GM12878 (cell line): ENCODE results near the gene PRPSAP2.

Source experiments
- EGR1 ChIP-seq, 2 experiments: IDR thresholded peaks; 1 replicate in 1 of 2; 2 replicates in 1 of 2; pipeline ENCODE4 v1.6.1; 2011 to 2012; ENCODE audit warnings: low read depth in 2 of 2, low read length in 2 of 2, borderline replicate concordance in 1 of 2, mild to moderate bottlenecking in 1 of 2, moderate library complexity in 1 of 2
- EP300 ChIP-seq, 2 experiments: fragments of 150-350 bp in 1 of 2; IDR thresholded peaks; 2 replicates each; pipeline ENCODE4 v1.6.1; 2011 to 2012; ENCODE audit warnings: low read depth in 2 of 2, low read length in 2 of 2, borderline replicate concordance in 1 of 2, improper control_type of control experiment in 1 of 2, inconsistent platforms in 1 of 2; ENCODE audit not compliant: control insufficient read depth in 1 of 2
- RAD21 ChIP-seq: IDR thresholded peaks from 2 replicates; pipeline ENCODE4 v1.6.1; 2011; ENCODE audit warnings: mild to moderate bottlenecking, low read depth, low read length, moderate library complexity; ENCODE audit not compliant: insufficient read depth
- SP1 ChIP-seq: IDR thresholded peaks from one replicate; pipeline ENCODE4 v1.6.1; 2011; ENCODE audit warnings: low read depth, low read length
- TAF1 ChIP-seq: IDR thresholded peaks from 2 replicates; pipeline ENCODE4 v1.6.1; 2011; ENCODE audit warnings: mild to moderate bottlenecking, low read depth, low read length, borderline replicate concordance
- TF ChIP-seq, protein P1 (sequence below), 3 experiments: IDR thresholded peaks in 2 of 3; conservative IDR thresholded peaks in 1 of 3; 2 replicates each; pipeline ENCODE4 v1.5.1; 2011; ENCODE audit warnings: low read depth in 3 of 3, low read length in 3 of 3, mild to moderate bottlenecking in 3 of 3, control low read depth in 2 of 3, moderate library complexity in 2 of 3, inconsistent platforms in 1 of 3, mixed read lengths in 1 of 3; ENCODE audit not compliant: control insufficient read depth in 2 of 3, insufficient read depth in 1 of 3; ENCODE audit errors: extremely low read depth in 1 of 3
- TF ChIP-seq, protein P2 (sequence below): IDR thresholded peaks from 2 replicates; pipeline ENCODE4 v1.6.1; 2011; ENCODE audit warnings: low read depth, mild to moderate bottlenecking, low read length, moderate library complexity, borderline replicate concordance; ENCODE audit errors: extremely low read depth

DNA sequence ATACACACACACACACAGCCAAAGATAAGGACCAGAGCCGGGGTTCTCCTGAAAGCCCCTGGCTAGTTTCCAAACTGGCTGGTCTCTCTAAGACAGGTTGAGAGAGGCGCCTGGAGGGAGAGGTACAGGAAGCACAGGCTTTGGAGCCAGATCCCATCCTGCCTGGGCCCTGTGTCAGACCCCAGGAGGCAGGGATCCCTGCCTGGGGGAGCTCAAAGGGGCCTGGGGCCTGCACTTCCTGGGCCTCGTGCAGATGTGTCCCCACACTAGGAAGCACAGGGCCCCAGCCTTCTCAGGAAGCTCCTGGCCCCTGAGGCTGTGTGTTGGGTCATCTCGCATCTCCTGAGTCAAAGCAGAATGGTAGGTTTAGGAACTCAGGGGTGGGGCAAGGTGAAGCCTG, 110.0 kb downstream of the PRPSAP2 start:
- no peak for TF ChIP-seq EP300 (IDR thresholded peaks at IDR 0.05; ENCODE audit: borderline replicate concordance in 1 of 2, control insufficient read depth in 1 of 2, low read depth in 2 of 2, low read length in 2 of 2)
- no peak for TF ChIP-seq RAD21
- TF ChIP-seq, protein P1, sequence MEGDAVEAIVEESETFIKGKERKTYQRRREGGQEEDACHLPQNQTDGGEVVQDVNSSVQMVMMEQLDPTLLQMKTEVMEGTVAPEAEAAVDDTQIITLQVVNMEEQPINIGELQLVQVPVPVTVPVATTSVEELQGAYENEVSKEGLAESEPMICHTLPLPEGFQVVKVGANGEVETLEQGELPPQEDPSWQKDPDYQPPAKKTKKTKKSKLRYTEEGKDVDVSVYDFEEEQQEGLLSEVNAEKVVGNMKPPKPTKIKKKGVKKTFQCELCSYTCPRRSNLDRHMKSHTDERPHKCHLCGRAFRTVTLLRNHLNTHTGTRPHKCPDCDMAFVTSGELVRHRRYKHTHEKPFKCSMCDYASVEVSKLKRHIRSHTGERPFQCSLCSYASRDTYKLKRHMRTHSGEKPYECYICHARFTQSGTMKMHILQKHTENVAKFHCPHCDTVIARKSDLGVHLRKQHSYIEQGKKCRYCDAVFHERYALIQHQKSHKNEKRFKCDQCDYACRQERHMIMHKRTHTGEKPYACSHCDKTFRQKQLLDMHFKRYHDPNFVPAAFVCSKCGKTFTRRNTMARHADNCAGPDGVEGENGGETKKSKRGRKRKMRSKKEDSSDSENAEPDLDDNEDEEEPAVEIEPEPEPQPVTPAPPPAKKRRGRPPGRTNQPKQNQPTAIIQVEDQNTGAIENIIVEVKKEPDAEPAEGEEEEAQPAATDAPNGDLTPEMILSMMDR (IDR thresholded peaks at IDR 0.05 in 2 of 3, conservative IDR thresholded peaks at IDR 0.05 in 1 of 3; ENCODE audit: control insufficient read depth in 2 of 3, extremely low read depth in 1 of 3, insufficient read depth in 1 of 3, low read depth in 3 of 3, low read length in 3 of 3), result no peak
- TF ChIP-seq SP1, result no peak
- TF ChIP-seq EGR1 (IDR thresholded peaks at IDR 0.05; ENCODE audit: borderline replicate concordance in 1 of 2, low read depth in 2 of 2, low read length in 2 of 2), result no peak
- TF ChIP-seq, protein P2, sequence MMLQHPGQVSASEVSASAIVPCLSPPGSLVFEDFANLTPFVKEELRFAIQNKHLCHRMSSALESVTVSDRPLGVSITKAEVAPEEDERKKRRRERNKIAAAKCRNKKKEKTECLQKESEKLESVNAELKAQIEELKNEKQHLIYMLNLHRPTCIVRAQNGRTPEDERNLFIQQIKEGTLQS, result no peak
- TF ChIP-seq TAF1, result no peak
